Effector CD8-positive, alpha-beta T cell (primary cell): ENCODE measurements around the gene ME1.
"Not testable (repeated sequence)": the region's sequence is repeated elsewhere in the genome, so short reads cannot be mapped to it uniquely, and the experiment has no call there.

Experiments
- DNase-seq: peaks from one replicate; lab custom pipeline; 2025; lab: John Stamatoyannopoulos, UW

Gene ME1

DNA sequence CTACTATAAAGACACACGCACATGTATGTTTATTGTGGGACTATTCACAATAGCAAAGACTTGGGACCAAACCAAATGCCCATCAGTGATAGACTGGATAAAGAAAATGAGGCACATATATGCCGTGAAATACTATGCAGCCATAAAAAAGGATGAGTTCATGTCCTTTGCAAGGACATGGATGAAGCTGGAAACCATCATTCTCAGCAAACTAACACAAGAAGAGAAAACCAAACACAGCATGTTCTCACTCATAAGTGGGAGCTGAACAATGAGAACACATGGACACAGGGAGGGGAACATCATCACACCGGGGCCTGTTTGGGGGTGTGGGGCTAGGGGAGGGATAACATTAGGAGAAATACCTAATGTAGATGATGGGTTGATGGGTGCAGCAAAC lies 174.1 kb downstream of the ME1 start:
- DNase-seq = not testable (repeated sequence)

DNA sequence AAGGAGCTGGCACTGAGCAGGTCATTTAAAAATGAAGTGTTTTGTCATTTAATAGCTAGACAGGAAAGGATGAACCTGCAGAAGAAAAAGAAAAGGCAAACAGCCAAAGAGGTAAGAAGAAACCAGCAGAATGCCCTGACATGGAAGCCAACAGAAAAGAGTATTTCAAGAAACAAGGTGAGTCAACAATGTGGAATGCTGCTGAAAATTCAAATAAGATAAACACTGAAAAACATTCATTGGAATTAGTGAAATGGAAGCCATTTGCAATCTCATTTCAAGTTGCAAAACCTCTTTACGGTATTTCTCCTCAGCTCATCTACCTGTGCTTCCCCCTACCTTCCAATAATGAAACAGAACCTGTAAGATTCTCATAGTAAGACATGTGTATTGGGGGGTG lies 178.1 kb downstream of the ME1 start:
- DNase-seq = no peak

DNA sequence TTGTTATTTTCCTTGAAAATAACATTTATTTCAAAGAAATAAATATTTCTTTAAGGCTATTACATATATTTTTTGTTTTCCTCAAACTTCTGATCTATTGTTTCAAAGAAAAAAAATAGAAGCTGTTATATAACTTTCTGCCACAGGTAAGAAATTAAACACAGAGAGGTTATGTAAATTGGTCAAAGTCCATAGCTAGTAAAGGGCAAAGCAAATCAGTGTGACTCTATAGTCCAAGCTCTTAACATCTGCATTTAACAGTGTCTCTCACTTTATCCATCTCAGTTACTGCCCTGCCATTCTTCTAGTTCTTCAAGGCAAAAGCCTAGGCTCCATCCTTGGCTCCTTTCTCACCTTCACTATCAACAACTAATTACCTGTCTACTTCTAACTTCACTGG lies 180.6 kb downstream of the ME1 start:
- DNase-seq = no peak

DNA sequence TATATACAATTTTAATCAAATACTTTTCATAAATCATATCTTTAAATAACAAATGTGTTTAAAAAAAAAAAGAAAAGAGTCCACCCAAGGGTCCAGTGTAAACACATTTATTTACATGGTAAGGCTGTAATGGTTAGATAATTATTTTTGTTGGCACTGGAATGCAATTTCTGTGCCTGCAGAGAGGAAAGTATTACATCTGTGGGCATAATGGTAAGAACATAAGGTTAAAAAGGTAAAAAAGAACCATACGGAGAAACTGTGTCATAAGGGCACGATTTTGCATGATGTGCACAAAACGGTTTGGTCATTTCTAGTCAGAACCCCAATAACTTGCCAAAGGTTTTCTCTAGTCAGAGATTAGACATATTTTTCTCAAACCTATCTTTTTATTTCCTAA lies 183.4 kb downstream of the ME1 start:
- DNase-seq = no peak

DNA sequence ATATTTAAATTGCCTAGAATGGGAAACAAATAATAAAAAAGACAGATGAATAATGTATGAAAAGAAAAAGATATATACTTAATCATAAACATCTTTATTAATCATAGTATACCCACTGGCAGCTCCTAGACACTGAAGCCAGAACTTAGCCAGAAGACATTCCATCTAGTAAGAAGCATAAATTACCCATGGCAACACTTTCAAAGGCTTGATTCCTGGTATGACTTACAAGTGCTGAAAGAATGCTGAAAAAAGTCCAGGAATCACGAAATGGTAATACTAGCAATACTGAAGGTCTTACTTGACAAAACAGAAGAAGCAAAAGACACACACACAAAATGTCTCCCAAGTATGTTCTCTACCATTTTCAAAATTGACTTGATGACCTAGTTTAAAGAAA lies 199.7 kb downstream of the ME1 start:
- DNase-seq = no peak

DNA sequence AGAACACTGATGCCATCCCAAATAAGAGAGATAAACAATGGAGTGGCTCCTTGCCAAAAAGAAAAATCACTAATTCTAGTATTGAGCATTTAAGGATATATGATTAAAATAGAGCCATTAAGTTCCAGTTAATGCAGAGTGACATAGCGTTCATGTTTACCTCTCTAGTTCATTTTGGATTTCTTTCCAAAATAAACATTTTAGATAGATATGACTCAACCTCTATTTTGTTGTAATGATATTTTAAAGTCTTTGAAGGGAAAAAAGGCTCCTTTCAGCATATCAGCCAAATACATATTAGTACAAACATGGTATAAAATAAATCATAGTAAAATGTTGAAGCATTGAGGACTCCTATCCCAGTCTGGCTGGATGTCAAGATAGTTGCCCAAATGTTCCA lies 204.3 kb downstream of the ME1 start:
- no peak for DNase-seq

DNA sequence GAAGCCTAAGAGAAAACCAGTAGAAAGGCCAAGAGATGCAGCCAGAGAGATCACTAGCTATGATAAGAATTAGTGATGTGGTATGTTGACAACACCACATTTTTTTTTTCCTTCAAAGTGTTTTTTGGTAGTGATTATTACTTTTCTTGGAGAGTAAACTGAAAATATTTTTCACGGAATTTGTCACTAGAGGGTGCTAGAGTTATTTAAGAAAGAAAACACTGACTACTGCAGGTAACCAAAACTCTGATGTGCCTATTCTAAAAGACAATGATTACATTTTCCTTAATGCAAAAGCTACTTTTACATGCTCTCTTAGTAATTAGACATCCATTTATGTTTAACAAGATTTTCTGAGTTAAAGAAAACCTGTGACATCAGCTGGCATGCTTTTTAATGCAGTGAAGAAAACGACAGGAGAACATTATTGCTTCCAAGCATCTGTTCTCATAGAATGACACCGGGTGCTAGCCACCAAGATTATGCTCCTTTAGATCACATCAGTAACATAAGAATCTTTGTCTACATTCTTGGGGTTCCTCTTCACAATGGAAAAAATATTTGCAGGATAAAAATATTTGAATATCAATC lies 208.9 kb downstream of the ME1 start:
- no peak for DNase-seq

DNA sequence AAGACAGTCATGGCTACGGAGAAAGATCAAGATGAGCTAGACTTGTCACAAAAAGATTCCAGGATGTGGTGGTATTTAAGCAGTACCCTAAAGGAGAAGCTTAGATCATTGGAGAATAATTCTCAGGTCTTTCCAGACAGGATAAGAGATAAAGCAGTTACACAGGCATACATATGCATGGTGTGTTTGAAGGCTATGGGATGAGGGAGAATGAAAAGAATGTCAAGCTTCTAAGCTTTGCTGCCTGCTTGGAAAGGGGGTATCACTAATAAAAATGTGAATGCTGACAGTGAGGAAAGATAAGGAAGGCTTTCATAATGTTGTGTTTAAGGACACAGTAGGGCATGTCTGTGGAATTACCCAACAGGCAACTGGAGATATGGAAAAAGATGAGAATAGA lies 209.6 kb downstream of the ME1 start:
- no peak for DNase-seq

DNA sequence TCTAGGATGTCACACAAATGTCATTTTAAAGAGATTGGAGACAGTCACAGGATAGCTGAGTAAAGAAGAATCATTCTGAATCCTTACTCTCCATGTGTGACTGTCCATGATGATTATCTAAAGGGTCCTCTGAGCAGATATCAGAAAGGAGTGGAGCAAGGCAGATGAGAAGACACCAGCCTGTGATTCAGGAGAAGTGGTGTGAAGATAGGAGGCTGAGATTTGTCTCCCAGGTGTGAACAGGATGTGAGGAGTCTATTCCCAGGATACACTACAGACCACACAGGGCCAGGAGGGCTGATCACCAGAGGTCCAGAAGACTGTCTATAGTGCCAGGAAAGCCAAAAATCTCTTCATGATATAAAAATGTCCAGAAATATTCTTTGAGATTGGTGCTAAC lies 210.7 kb downstream of the ME1 start:
- DNase-seq = no peak

DNA sequence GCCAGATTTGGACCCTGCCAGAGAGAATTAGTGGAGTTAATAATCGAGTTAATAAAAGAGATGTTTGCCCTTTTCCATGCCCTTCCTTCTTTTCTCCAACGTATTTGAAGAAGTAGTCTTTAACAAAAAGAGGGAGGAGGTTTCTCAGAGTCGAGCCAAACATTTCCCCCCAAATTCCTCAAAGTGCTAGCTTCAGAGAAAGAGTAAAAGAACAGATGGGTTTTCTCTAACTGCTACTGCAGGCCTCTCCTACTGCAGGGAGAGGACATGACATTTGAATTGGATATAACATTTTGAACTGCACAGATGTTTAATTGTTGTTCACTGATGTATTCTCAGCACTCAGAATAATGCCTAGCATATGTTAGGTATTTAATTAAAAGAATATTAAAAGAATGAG lies 212.2 kb downstream of the ME1 start:
- DNase-seq = no peak

DNA sequence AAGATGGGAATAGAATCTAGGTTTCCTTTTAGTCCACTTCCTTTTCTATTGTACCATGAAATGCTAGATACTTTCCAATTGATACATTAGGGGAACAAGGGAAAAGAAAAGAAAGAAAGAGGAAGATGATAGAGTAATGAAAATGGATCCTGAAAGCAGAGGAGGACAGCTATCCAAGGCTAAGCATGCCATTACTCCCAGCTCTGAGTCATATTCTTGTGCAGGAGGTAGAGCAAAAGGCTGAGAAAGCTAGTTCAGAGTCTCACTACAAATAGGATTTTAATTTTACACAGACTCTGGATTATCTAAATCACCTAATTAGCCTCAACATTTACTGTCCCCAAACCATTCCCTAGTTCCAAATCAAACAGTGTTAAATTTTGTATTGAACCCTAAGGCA lies 214.0 kb downstream of the ME1 start:
- no peak for DNase-seq

DNA sequence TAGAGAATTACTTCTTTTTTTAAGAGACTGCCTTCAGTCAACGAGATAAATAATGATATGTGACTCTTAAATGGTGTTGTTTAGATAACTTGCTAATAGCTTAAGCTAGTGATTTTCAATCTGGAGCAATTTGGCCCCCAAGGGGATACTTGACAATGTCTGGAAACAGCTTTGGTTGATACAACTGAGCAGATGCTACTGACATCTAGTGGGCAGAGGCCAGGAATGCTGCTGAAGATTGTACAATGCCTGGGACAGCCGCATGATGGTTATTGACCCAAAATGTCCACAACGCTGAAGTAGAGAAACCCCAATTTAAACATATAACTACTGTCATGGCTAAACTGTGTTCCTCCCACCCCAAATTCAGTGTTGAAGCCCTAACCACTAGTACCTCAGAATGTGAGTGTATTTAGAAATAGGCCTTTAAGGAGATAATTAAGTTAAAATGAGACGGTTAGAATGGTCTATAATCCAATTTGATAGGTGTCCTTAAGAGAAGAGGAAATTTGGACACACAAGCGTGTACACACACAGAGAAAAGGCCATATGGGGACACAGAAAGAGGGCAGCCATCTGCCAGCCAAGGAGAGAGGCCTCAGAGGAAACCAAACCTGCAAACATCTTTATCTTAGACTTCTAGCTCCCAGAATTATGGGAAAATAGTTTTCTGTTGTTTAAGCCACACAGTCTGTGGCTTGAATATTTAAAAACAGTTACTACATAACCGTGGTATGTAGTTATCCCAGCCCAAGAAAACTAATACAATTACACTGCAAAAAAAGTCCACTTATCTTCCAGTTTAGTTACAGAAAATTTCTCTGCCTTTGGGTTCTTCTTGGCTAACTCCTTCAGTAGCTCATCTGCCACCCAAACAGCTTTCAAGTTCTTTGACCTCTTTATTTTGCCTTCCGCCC lies 215.5 kb downstream of the ME1 start:
- DNase-seq = peak; percentile 7

DNA sequence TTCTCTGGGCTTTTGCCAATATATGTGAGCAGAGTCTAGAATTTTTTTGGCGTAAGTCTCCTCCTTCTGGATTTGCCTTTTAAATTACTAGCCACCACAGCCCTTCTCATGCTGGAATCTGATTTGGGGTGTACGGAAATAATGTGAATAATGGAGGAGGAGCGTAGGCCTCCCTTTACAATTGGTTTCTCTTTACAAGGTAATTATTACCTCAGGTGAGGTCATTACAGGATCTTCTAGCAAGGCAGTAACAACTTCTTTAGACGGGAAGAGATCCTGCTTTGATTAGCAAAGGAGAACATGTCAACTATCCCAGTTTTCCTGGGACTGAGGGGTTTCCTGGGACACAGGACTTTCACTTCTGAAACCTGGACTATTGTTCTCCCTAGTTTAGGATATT lies 228.8 kb downstream of the ME1 start:
- DNase-seq = no peak

DNA sequence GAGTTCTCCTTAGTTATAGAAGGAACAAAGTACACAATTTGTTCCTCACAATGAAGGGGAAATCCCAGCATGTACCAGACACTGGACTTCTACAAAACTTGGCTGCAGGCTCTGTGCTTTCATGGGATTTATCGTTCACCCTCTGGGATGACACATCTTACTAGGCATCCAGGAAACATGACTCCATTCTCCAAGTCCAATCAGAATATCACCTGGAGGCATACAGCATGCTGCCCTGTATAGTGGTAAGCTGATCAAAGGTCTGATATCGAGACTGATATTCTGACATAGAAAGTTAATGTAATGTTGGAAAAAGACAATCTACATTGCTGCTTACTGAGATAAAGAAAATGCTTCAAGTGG lies 231.0 kb downstream of the ME1 start:
- no peak for DNase-seq

DNA sequence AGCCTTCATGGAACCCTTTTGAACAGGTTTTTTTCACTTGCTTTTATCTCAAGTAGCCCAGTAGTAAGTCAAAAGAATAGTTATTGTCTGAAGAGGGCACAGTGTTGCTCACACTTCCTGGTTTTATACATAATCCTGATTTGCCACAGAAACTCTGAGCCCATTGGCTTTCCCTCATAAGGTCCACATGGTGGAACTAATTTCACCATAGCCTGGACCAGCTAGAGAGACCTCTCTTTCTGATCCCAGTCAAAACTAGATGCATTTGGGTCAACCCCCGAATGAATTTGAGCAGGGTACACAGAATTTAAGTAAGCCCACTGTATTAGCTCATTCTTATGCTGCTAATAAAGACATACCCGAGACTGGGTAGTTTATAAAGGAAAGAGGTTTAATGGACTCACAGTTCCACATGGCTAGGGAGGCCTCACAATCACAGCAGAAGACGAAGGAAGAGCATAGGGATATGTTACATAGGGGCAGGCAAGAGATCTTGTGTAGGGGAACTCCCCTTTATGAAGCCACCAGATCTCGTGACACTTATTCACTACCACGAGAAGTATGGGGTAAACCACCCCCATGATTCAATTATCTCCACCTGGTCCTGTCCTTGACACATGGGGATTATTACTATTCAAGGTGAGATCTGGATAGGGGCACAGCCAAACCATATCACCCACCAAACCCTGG lies 231.5 kb downstream of the ME1 start:
- DNase-seq = no peak

DNA sequence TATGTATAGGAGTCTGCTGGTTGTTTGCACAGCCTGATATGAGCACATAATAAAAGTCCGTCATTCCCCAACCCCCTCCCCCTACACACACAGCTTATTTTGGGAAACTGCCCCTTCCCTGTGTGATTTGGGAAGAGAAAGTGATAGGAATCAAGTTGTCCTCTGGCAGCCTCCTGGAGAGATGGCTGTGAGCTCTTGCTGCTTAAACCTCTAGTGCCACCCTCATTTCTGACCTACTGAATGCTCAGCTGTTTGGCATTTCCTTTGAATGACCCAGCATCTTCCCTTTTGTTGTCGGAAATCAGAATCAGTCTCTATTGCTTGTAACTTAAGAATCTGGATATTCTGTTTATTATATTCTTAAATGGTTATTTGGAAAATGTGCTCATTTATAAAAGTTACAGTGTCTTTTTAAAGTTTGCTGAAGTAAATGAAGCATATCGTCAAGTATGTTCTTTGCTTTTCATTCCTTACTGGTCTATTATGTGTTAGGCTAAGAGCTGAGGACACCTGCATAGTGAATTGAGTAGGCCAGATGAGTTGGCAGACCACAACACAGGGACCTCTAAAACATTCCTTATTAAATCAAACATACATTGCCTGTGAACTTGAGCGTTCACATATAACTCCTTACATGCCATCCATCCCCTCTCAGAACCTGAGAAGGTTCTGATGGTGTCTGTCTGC lies 232.2 kb downstream of the ME1 start:
- no peak for DNase-seq

DNA sequence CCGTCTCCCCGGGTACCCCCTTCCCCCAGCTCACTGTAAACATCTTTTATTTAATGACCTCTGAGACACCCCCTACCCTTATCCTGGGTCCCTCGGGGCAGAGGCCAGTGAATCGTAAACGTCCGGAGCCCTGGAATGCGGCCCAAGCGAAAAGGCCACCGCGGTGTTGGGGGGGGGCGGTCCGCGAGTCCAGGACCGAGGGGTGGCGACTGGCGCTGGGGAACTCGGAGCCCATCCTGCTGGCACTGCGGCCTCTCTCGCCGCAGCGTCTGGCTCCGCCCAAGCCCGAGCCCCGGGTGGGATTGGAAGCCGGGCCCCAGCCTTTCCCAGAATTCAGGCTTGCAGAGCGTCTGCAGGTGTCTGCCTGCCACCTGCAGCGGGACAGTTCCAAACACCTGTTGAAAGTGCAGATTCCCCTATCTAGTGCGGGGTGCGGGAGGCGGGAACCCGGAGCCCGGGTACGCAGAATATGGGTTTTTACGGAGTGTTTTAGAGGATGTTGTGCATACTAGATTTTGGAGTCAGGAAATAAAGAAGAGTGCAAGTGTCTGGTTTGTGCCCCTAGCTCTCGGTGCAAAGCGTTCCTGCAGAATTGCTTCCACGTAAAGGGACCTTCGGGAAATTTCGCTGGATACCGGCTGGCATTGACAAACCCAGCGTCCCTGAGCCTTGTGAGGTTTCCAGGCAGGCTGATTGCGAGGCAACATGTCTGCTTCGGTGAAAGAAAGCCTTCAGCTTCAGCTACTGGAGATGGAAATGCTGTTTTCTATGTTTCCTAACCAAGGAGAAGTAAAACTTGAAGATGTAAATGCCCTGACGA lies 236.9 kb downstream of the ME1 start:
- DNase-seq = peak; percentile 11

DNA sequence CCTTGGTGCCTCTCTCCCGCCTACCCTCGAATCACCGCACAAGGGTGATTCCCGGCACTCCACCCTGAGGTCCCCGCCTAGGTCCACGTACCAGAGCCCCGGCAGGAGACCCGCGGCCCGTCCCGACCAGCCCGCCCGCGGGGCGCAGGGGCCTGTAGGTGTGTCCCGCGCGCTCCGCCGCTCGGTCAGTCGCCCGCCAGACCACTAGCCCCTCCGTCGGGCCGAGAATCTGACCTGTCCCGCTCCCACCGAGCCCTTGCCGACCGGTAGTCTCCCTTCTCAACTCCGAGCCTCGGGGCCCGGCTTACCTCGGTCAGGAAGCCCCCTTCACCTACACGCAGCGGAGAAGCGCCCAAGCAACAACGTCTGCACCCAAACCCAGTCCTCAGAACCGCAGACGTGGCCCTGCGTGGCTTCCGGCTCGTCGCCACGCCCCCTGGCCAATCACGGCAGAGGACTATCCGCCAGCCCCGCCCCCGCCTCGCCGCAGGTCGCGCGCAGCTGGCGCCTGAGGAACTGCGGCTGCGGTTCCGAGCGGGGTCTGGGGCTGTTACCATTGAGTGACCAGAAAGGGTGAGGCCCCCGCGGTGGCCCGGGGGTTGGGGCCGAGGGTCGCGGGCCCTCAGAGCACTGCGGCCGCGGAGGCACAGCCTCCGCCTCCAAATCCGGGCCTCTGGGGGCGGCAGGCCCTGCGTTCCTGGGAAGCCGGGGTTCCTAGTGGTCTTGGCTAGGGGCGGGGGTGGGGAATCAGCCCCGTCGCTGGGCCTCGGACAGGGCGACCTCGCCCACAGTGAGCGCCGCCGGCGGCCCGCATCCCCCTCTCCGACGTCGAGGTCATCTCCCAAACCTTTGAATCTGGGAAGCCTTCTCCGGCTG lies 237.7 kb downstream of the ME1 start, which contains the start of the genes PGM3 and RWDD2A:
PGM3 (minus strand) TSS at position 395 of the 876 bp plus-strand sequence. CDS start 2,253 bp downstream, outside the sequence.
RWDD2A (plus strand) TSS at position 487 of the 876 bp plus-strand sequence. CDS start 1,095 bp downstream, outside the sequence.
- DNase-seq = peak; percentile 82

DNA sequence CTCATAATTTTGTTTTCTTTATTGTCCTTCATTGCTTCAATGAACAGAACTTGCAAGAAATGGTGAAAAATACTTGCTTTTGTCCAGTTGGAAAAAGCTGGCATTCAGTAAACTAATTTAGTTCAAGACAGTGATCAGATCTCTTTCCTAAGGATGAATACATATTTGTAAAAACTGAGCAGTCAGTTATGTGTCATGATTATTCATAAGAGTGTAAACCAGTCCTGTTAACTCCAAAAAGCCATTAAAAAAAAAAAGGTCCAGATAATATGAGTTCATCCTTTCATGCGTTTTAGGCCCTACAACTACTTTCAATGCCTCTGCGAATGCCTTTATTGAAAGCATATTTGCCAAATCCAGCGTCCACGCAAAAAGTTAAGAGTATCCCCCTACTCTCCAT lies 238.4 kb downstream of the ME1 start:
- DNase-seq = no peak

DNA sequence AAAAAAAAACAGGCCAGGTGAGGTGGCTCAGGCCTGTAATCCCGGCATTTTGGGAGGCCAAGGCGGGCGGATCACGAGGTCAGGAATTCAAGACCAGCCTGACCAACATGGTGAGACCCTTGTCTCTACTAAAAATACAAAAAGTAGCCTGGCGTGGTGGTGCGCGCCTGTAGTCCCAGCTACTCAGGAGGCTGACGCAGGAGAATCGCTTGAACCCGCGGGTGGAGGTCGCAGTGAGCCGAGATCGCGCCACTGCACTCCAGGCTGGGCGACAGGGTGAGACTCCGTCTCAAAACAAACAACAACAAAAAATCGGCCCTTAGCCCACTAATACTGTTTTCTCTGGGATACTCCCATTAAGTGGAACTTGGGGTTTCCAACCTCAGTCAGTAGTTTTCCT lies 238.9 kb downstream of the ME1 start:
- not testable (repeated sequence) for DNase-seq
